ENCODE data around the gene MRPS9.

MRPS9 gene

DNA sequence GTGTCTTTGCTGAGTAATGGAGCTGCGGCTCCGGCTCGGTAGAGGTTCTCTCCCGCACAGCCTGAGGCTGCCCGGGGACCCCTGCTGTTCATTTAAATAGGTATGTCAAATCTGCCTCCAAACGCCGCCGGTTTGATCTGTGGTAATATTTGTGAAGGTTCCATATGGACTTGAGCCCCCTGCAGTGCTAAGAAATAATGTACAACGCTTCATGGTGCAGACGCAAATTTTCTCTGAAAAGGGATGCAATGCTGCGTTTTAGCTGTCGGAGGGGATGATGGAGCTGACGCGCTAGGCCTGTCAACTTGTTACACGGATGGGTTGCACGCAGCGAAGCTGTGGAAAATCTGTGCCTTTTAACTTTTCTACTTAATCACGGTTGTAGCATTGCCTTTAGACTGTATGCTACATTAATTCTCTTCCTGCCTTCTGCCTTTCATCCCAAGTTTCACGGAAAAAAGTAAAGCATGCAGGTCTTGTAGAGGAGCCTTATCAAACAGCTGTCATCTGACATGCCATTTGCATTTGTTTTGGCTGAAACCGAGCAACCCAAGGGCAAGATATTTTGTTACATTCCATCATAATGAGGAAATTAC lies 43.2 kb downstream of the MRPS9 start:
- no peak for DNase-seq

- DNase-seq = no peak
Measured at GRCh38 chr2:105082107-105082506, 44.2 kb downstream of the MRPS9 start.

GRCh38 chr2:105085525-105085924 lies 47.7 kb downstream of the MRPS9 start:
- no peak for DNase-seq

- no peak for DNase-seq
Measured at GRCh38 chr2:105087273-105087672, 49.4 kb downstream of the MRPS9 start.

DNA sequence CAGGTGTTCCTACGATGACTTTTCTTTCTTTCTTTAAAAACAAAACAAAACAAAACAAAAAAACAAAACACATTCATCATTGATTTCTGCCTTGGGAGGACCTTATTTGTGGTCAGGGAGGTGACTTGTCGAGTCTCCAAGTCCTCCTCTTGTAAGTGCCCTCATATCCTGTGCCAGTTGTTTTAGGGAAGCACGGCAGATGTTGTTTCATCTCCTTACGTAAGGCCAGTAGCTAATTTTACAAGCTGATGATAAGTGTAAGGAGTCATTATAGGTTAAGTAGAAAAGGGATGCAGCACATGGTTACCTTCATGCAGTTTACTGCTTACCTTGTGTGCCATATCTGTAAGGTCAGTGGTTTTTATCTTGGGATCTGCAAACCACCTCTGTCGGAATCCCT lies 52.2 kb downstream of the MRPS9 start:
- no peak for DNase-seq

DNA sequence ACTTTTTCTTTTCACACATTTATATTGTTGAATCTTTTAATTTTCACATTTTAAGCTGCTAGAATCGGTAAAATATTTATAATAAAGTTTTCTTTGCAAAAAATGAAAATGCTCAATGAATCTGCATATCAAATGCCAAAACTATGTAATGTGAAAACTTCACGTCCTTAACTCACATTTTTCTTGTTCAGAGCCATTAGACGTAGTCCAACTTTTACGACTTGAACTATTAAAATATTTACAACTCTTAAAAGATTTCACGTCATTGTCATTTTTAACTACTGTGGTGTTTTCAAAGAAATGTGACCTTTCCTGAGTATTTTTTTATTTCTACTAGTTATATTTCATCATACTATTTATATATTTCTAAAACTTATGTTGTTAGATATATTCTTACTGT lies 54.9 kb downstream of the MRPS9 start:
- DNase-seq = no peak

DNA sequence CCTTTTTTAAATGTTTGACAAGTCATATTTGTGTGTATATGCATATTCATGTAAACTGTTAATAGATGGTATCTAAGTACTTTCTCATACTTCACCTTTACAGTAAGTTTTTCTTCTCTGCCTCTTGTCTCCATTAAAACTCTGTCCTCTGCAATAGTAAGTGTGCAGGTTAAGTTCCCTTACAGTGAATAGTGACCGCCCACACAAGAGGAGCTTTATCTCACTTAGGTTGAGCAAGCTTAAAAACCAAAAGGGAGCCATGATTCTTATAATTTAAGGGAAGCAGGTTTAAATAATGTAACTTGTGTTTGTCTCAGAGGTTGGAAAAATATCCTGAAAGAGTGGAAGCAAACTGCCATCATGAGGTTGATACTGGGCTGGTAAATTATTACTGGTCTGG lies 61.3 kb downstream of the MRPS9 start:
- DNase-seq = no peak

- DNase-seq = no peak
Measured at GRCh38 chr2:105100046-105100840, 62.4 kb downstream of the MRPS9 start.

DNA sequence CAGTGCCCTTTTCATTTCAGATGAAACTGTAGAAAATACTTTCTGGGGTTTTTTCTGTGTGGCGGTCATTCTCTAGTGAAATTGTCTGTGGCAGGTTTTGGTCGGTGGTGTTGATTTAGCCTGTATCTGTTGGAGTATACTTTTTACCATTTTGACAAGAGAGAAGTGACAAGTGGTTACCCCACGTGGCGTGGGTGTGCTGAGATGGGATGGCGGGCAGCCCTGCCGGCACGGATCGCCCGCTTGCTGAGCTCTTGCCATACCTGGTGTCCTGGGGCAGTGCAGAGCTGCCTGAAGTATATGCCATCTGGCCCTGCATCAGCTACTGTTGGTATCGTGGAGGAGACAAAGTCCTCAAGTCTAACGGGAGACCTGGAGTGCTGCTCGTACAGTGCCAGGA lies 64.1 kb downstream of the MRPS9 start:
- DNase-seq = no peak

DNA sequence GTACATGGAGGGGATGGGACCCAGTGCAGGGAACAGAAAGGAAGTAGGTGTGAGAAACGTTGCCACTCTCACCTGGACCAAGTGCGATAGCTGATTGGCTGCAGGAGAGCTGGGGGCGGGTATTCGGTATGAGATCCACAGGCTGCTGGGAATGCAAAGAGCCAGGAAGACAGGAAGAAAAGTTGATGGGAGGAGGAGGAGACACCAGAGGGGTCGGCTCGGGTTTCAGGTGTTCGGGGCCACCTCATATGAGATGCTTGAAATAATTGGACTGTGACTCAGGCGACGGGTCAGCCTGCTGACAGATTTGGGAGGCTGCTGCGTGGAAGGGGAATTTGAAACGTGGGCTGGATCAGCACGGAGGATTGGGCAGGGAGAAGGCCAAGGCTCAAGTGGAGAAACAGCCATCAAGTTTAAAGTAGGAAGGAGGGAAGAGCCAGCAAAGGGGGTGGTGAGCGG lies 65.1 kb downstream of the MRPS9 start:
- no peak for DNase-seq

- DNase-seq = no peak
Measured at GRCh38 chr2:105103481-105103880, 65.6 kb downstream of the MRPS9 start.

DNA sequence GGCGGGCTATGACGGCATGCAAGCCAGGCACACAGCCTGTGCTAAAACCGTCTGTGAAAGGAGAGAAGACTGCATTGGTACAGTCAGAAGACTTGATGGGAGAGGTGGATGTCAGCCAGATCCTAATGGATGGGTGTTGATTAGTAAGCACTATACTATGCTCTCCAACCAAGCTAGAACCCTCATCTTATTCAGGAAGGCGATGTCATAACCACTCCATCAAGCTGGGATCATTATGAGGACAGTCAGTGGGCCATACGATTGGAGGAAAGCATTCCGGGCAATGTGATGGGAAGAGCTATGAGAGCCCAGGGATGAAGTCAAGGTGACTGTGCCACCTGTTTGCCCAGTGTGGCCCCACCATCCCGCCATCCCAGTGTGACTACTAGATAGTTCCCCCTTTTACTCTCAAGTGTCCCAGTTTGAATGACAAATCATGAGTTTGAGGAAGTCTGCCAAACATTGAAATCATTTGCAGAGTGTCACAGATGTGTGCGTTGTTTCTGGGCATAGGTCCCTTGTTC lies 66.4 kb downstream of the MRPS9 start:
- DNase-seq = no peak

- no peak for DNase-seq
Measured at GRCh38 chr2:105110295-105110829, 72.5 kb downstream of the MRPS9 start.

- no peak for DNase-seq
Measured at GRCh38 chr2:105111365-105112150, 73.7 kb downstream of the MRPS9 start.

GRCh38 chr2:105112345-105112744 lies 74.5 kb downstream of the MRPS9 start:
- DNase-seq = no peak

DNA sequence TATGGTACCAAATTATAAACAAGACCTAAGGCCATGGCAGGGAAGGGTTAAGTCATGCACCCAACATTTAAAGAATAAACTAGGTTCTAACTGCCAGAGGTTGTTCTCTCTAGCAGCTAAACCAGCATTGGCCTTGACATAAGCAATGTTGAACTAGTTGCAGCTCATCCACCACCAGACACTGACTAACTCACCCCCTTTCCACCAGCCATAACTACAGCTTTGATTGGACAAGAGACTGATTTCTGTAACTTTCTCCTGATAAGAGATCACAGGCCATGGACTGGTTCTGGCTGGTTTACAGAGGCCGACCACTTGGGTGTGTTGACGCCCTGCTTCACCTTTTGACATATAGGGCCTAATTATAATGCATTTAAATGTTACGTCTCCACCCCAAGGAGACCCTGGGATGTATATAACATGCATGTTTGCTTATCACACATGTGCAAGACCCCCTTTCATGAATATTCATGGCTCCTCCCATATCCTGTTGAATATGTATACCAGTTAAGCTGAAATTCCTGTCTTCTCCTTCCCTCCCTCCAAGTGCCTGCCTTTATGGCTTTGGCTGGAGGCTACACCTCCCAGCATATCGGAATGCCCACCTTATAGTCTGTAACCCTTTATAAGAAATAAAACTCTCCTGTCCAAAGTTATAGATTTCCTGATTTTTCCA lies 75.9 kb downstream of the MRPS9 start:
- DNase-seq = no peak

DNA sequence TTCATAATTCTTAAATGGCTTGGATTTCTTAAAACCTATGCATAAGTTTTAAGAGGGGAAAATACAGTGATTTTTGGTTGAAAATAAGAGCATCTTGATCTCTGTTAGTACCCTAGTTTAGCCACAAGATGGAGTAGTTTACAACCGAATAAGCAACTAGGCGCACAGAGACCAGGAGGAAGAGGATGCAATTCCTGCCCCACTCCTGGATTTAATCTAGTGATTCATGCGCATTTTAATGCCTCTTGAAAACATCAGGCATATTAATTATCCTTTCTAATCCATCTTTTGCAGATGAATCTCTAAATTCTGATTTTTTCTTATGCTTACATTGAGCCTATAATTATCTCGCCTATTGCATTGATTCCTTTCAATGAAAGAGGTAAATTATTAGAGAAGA lies 76.7 kb downstream of the MRPS9 start:
- peak; percentile 14 for DNase-seq

- no peak for DNase-seq
Measured at GRCh38 chr2:105116348-105116747, 78.5 kb downstream of the MRPS9 start.

- DNase-seq = no peak
Measured at GRCh38 chr2:105117565-105117964, 79.7 kb downstream of the MRPS9 start.

- DNase-seq = no peak
Measured at GRCh38 chr2:105118960-105119359, 81.1 kb downstream of the MRPS9 start.

- no peak for DNase-seq
Measured at GRCh38 chr2:105121434-105121833, 83.6 kb downstream of the MRPS9 start.

DNA sequence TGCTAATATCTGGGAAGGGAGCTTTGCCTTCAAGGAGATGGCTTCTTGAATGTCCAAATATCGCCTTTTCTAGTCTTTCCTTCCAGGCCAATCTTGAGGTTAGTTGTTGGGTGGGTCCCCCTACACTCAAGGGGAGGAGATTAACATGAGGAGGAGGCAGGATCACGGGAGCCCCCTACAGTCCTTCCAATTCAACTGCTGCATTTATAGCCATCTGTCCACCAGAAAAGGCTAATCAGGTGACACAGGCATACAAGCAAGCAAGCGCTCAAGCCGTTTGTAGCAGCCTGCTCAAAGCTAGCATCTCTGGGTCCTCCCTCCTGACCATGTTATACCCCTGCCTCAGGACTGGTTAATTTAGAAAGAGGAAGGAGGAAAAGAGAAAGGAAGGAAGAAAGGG lies 87.6 kb downstream of the MRPS9 start:
- no peak for DNase-seq

DNA sequence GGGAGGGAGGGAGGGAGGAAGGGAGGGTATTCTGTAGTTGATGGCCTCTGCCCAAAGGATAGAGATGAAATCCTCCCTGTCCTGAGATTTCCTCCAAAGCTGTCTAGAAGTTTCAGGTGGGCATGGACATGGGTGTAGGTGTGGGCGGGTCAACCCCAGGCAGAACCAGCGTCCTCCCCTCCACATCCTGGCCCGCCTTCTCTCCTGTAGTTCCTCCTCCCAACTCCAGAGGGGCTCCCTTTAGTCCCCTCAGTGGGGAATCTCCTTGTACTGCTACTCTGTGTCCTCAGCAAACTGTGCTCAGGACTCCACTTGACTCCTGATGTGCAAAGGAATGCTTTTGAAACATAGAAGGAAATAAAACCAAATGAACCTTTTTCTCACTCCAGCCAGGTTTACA lies 88.1 kb downstream of the MRPS9 start:
- DNase-seq = no peak

Data from NCI-H1436 (cell line).